Neural cell (in vitro differentiated cells): ENCODE measurements around the gene NRL. TPM values are rescaled to one million over a fixed set of nuclear protein-coding genes. Genes with fewer than 3 reads are reported as not detected.

Experiments used
- H2AFZ ChIP-seq: fragments of 200-600, 300-800 bp; sonication (generic), shearing (Covaris generic); 2 replicates; pipeline ENCODE4 v1.6.0; 2014; ENCODE audit warnings: low read depth, mild to moderate bottlenecking, antibody characterized with exemption, low read length, moderate library complexity
- H3F3A ChIP-seq: fragments of 200-600 bp; shearing (Covaris generic); 2 replicates; pipeline ENCODE4 v1.6.1; 2016; ENCODE audit warnings: mild to moderate bottlenecking, moderate library complexity, mixed read lengths, antibody characterized with exemption, low read length; ENCODE audit not compliant: insufficient read depth, poor library complexity, severe bottlenecking
- H3K27ac ChIP-seq: fragments of 200-600, 300-800 bp; sonication (generic), shearing (Covaris generic); 2 replicates; pipeline ENCODE4 v1.5.1; 2014; ENCODE audit warnings: mild to moderate bottlenecking, low read length, moderate library complexity
- H3K27me3 ChIP-seq: fragments of 300-800, 200-600 bp; sonication (generic), shearing (Covaris generic); 2 replicates; pipeline ENCODE4 v1.6.0; 2014; ENCODE audit warnings: mild to moderate bottlenecking, low read depth, low read length, moderate library complexity; ENCODE audit not compliant: insufficient read depth
- H3K36me3 ChIP-seq: fragments of 300-800, 200-600 bp; sonication (generic), shearing (Covaris generic); 2 replicates; pipeline ENCODE4 v1.5.1; 2014; ENCODE audit warnings: mild to moderate bottlenecking, antibody characterized with exemption, low read length, moderate library complexity; ENCODE audit not compliant: insufficient read depth
- H3K4me2 ChIP-seq: fragments of 300-800, 200-600 bp; sonication (generic), shearing (Covaris generic); 2 replicates; pipeline ENCODE4 v1.6.0; 2014; ENCODE audit warnings: mild to moderate bottlenecking, low read length
- H3K4me3 ChIP-seq: fragments of 300-800, 200-600 bp; sonication (generic), shearing (Covaris generic); 2 replicates; pipeline ENCODE4 v1.5.1; 2014; ENCODE audit warnings: mild to moderate bottlenecking, low read length, moderate library complexity
- H3K79me2 ChIP-seq: fragments of 200-600 bp; shearing (Covaris generic); replicated peaks from 2 replicates; pipeline ENCODE4 v1.6.0; 2014; ENCODE audit warnings: mild to moderate bottlenecking, low read length, moderate library complexity; ENCODE audit not compliant: insufficient read depth
- H3K9ac ChIP-seq: fragments of 300-800, 200-600 bp; sonication (generic), shearing (Covaris generic); 2 replicates; pipeline ENCODE4 v1.6.1; 2016; ENCODE audit warnings: mild to moderate bottlenecking, low read length, mixed read lengths
- H3K9me2 ChIP-seq: fragments of 200-600 bp; shearing (Covaris generic); 2 replicates; pipeline ENCODE4 v1.6.1; 2016; ENCODE audit warnings: mild to moderate bottlenecking, low read length, mixed read lengths; ENCODE audit not compliant: insufficient read depth
- H3K9me3 ChIP-seq: fragments of 200-600, 300-800 bp; sonication (generic), shearing (Covaris generic); 2 replicates; pipeline ENCODE4 v1.6.1; 2016; ENCODE audit warnings: mild to moderate bottlenecking, mixed run types, low read length, moderate library complexity, mixed read lengths
- H4K20me1 ChIP-seq: fragments of 200-600 bp; shearing (Covaris generic); 2 replicates; pipeline ENCODE4 v1.6.1; 2016; ENCODE audit warnings: mild to moderate bottlenecking, mixed run types; ENCODE audit not compliant: insufficient read depth
- EP300 ChIP-seq: fragments of 450-650 bp; conservative IDR thresholded peaks from 2 replicates; pipeline ENCODE4 v1.6.1; 2014; ENCODE audit warnings: antibody characterized with exemption, mild to moderate bottlenecking, moderate library complexity; ENCODE audit not compliant: poor library complexity, severe bottlenecking
- EZH2 ChIP-seq: fragments of 200-600, 300-800 bp; shearing (Covaris generic), sonication (generic); IDR thresholded peaks from 2 replicates; pipeline ENCODE4 v1.6.1; 2014; ENCODE audit warnings: antibody characterized with exemption, low read length, borderline replicate concordance, mild to moderate bottlenecking; ENCODE audit not compliant: insufficient read depth, poor library complexity, severe bottlenecking
- MXI1 ChIP-seq: fragments of 450-650 bp; conservative IDR thresholded peaks from 2 replicates; pipeline ENCODE4 v1.6.1; 2014; ENCODE audit warnings: antibody characterized with exemption, mild to moderate bottlenecking; ENCODE audit not compliant: poor library complexity, severe bottlenecking
- POLR2AphosphoS5 ChIP-seq: IDR thresholded peaks from 2 replicates; pipeline ENCODE4 v1.6.1; 2012
- RAD21 ChIP-seq: fragments of 450-650 bp; conservative IDR thresholded peaks from 2 replicates; pipeline ENCODE4 v1.6.1; 2014; ENCODE audit warnings: antibody characterized with exemption, mild to moderate bottlenecking, moderate library complexity
- REST ChIP-seq: IDR thresholded peaks from 2 replicates; pipeline ENCODE4 v1.6.1; 2012; ENCODE audit warnings: borderline replicate concordance
- SMC3 ChIP-seq: fragments of 450-650 bp; conservative IDR thresholded peaks from 2 replicates; pipeline ENCODE4 v1.6.1; 2014; ENCODE audit warnings: antibody characterized with exemption, mild to moderate bottlenecking, moderate library complexity; ENCODE audit not compliant: poor library complexity
- TAF1 ChIP-seq: IDR thresholded peaks from 2 replicates; pipeline ENCODE4 v1.6.1; 2012; ENCODE audit warnings: low read depth
- polyA plus RNA-seq: library from polyadenylated mRNA; depleted of rRNA; stranded (reverse); fragments of >200 nt; gene quantifications from 2 replicates; pipeline ENCODE4 v1.2.3, GENCODE V29; 2014
- TF ChIP-seq, protein P1 (sequence below): fragments of 450-650 bp; IDR thresholded peaks from 2 replicates; pipeline ENCODE4 v1.5.1; 2014; ENCODE audit warnings: antibody characterized with exemption, mild to moderate bottlenecking, moderate library complexity; ENCODE audit not compliant: poor library complexity, severe bottlenecking

The NRL gene
- polyA plus RNA-seq, 1 donor from 2014 or later: 9.5 TPM

DNA sequence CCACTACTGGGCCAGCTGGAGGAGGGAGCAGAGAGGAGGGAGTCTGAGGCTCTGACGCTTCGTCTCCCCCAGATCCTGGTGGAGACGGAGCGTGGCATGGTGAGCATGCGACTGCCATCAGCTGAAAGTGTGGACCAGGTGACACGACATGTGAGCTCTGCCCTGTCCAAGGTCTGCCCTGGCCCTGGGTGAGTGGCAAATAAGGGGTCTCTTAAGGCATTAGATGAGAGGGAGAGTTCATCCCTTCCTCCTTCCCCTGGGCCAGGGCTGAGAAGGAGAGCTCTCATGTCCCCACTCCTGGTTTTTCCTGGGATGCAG, 60.5 kb downstream of the NRL start:
- no peak overlapping the region for H2AFZ ChIP-seq
- no peak overlapping the region for H3K27ac ChIP-seq
- TF ChIP-seq TAF1: no peak
- TF ChIP-seq RAD21: no peak
- TF ChIP-seq, protein P1, sequence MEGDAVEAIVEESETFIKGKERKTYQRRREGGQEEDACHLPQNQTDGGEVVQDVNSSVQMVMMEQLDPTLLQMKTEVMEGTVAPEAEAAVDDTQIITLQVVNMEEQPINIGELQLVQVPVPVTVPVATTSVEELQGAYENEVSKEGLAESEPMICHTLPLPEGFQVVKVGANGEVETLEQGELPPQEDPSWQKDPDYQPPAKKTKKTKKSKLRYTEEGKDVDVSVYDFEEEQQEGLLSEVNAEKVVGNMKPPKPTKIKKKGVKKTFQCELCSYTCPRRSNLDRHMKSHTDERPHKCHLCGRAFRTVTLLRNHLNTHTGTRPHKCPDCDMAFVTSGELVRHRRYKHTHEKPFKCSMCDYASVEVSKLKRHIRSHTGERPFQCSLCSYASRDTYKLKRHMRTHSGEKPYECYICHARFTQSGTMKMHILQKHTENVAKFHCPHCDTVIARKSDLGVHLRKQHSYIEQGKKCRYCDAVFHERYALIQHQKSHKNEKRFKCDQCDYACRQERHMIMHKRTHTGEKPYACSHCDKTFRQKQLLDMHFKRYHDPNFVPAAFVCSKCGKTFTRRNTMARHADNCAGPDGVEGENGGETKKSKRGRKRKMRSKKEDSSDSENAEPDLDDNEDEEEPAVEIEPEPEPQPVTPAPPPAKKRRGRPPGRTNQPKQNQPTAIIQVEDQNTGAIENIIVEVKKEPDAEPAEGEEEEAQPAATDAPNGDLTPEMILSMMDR: no peak
- TF ChIP-seq EZH2: no peak
- TF ChIP-seq POLR2AphosphoS5: no peak
- no peak for TF ChIP-seq EP300
- no peak for TF ChIP-seq SMC3
- no peak for TF ChIP-seq REST
- TF ChIP-seq MXI1: no peak
- H4K20me1 ChIP-seq: no peaks in the 10 kb centered on the region
- H3K27me3 ChIP-seq: no peaks in the 10 kb centered on the region
- no peaks in the 10 kb centered on the region for H3F3A ChIP-seq
- H3K36me3 ChIP-seq: no peaks in the 10 kb centered on the region
- H3K9me3 ChIP-seq: no peaks in the 10 kb centered on the region
- H3K9me2 ChIP-seq: no peaks in the 10 kb centered on the region
- H3K4me2 ChIP-seq: no peak overlapping the region
- peaks cover 11% of the 10 kb centered on the region for H3K79me2 ChIP-seq
- no peak overlapping the region for H3K4me3 ChIP-seq
- no peak overlapping the region for H3K9ac ChIP-seq

- Histone ChIP-seq H3K27ac (no peak overlapping the region), H3K9me3 (no peaks in the 10 kb centered on the region), H3K4me3 (peak overlapping the region; percentile 99), H2AFZ (no peak overlapping the region), H3K4me2 (no peak overlapping the region), H3K79me2 (peaks cover 11% of the 10 kb centered on the region), H3K27me3 (no peaks in the 10 kb centered on the region), H3K9ac (peak overlapping the region; percentile 94), H3K36me3 (no peaks in the 10 kb centered on the region), H3F3A (no peaks in the 10 kb centered on the region), H4K20me1 (no peaks in the 10 kb centered on the region), H3K9me2 (no peaks in the 10 kb centered on the region)
- TF ChIP-seq SMC3: no peak
- TF ChIP-seq EZH2: no peak
- TF ChIP-seq MXI1: no peak
Observed at GRCh38 chr14:24053548-24054323, 61.0 kb downstream of the NRL start.
